MM.1S (cell line): ENCODE measurements around the gene PRR19.

Experiments used
- CTCF ChIP-seq: fragments of 300-600 bp; sonication (generic); IDR thresholded peaks from 2 replicates; pipeline ENCODE4 v1.5.1; 2016; ENCODE audit warnings: antibody characterized with exemption, low read length, mixed read lengths
- EZH2 ChIP-seq: fragments of 300-600 bp; sonication (generic); optimal IDR thresholded peaks from 2 replicates; pipeline ENCODE3; 2017; ENCODE audit warnings: low read depth, mild to moderate bottlenecking, antibody characterized with exemption, low read length, mixed read lengths
- EZH2phosphoT487 ChIP-seq: fragments of 300-600 bp; sonication (generic); IDR thresholded peaks from 2 replicates; pipeline ENCODE4 v1.6.1; 2018; ENCODE audit warnings: antibody characterized with exemption, low read length

- TF ChIP-seq CTCF (no peak), EZH2 (no peak), EZH2phosphoT487 (no peak)
Observed at GRCh38 chr19:42261763-42262162, 40.2 kb upstream of the PRR19 start.
